GM23338 (cell line): ENCODE results near the gene FLT1.

Experiments
- ETS1 ChIP-seq: IDR thresholded peaks from 2 replicates; pipeline ENCODE4 v1.6.1; 2016; ENCODE audit warnings: antibody characterized with exemption
- EZH2phosphoT487 ChIP-seq: fragments of 200-600 bp; sonication (generic); IDR thresholded peaks from one replicate; pipeline ENCODE4 v1.8.1; 2018; ENCODE audit warnings: antibody characterized with exemption; ENCODE audit not compliant: unreplicated experiment
- TF ChIP-seq, protein P1 (sequence below), 2 experiments: fragments of 200-600 bp in 1 of 2; sonication (generic) in 1 of 2; conservative IDR thresholded peaks; 2 replicates each; pipeline versions ENCODE4 v1.5.1 to v1.6.1; 2016 to 2017; ENCODE audit warnings: antibody characterized with exemption in 2 of 2, low read depth in 2 of 2, mild to moderate bottlenecking in 2 of 2, moderate library complexity in 1 of 2

GRCh38 chr13:28337166-28338005 lies 157.5 kb downstream of the FLT1 start:
- TF ChIP-seq, protein P1, sequence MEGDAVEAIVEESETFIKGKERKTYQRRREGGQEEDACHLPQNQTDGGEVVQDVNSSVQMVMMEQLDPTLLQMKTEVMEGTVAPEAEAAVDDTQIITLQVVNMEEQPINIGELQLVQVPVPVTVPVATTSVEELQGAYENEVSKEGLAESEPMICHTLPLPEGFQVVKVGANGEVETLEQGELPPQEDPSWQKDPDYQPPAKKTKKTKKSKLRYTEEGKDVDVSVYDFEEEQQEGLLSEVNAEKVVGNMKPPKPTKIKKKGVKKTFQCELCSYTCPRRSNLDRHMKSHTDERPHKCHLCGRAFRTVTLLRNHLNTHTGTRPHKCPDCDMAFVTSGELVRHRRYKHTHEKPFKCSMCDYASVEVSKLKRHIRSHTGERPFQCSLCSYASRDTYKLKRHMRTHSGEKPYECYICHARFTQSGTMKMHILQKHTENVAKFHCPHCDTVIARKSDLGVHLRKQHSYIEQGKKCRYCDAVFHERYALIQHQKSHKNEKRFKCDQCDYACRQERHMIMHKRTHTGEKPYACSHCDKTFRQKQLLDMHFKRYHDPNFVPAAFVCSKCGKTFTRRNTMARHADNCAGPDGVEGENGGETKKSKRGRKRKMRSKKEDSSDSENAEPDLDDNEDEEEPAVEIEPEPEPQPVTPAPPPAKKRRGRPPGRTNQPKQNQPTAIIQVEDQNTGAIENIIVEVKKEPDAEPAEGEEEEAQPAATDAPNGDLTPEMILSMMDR (conservative IDR thresholded peaks at IDR 0.05; ENCODE audit: low read depth in 2 of 2) = no peak
- TF ChIP-seq ETS1 (no peak), EZH2phosphoT487 (no peak)
